GM23338 (cell line): Measurements from ENCODE around the gene CD300A. TPM values are rescaled to one million over a fixed set of nuclear protein-coding genes. Genes with fewer than 3 reads are reported as not detected.
A peak's percentile ranks its signal among the peaks of the same experiment; 100 is the strongest.

Experiments
- ATAC-seq: fragments of 200-7000 bp; cut with Tn5 transposase; 3 replicates; pipeline ENCODE4 v1.9.1; 2020
- DNase-seq: peaks from one replicate; pipeline ENCODE4 v3.0.0-alpha.2; 2015; ENCODE audit warnings: low spot score
- H2AFZ ChIP-seq: fragments of 200-600 bp; sonication (generic); 2 replicates; pipeline ENCODE4 v1.8.0; 2016; ENCODE audit warnings: antibody characterized with exemption, mild to moderate bottlenecking, moderate library complexity
- H3F3A ChIP-seq: fragments of 200-600 bp; sonication (generic); replicated peaks from 2 replicates; pipeline ENCODE4 v1.8.0; 2017; ENCODE audit warnings: antibody characterized with exemption, mixed run types, low read depth
- H3K27ac ChIP-seq: fragments of 200-600 bp; sonication (generic); 2 replicates; pipeline ENCODE4 v1.6.1; 2016; ENCODE audit warnings: low read depth
- H3K27me3 ChIP-seq: fragments of 200-600 bp; sonication (generic); 2 replicates; pipeline ENCODE4 v1.8.0; 2016; ENCODE audit warnings: mild to moderate bottlenecking, mixed run types, moderate library complexity; ENCODE audit not compliant: insufficient read depth
- H3K36me3 ChIP-seq: fragments of 200-600 bp; sonication (generic); 2 replicates; pipeline ENCODE4 v1.8.0; 2016; ENCODE audit warnings: mild to moderate bottlenecking; ENCODE audit not compliant: insufficient read depth
- H3K4me1 ChIP-seq: fragments of 200-600 bp; sonication (generic); 2 replicates; pipeline ENCODE4 v1.8.0; 2016; ENCODE audit warnings: mild to moderate bottlenecking, moderate library complexity; ENCODE audit not compliant: insufficient read depth
- H3K4me2 ChIP-seq: fragments of 200-600 bp; sonication (generic); 2 replicates; pipeline ENCODE4 v1.7.1; 2017; ENCODE audit warnings: mixed run types
- H3K4me3 ChIP-seq: fragments of 200-600 bp; sonication (generic); 2 replicates; pipeline ENCODE4 v1.6.1; 2016; ENCODE audit warnings: mixed run types
- H3K79me2 ChIP-seq: fragments of 200-600 bp; sonication (generic); replicated peaks from 2 replicates; pipeline ENCODE4 v1.8.0; 2017; ENCODE audit warnings: mild to moderate bottlenecking; ENCODE audit not compliant: insufficient read depth
- H3K9me2 ChIP-seq: fragments of 200-600 bp; sonication (generic); 2 replicates; pipeline ENCODE4 v1.8.0; 2017; ENCODE audit not compliant: insufficient read depth
- H4K20me1 ChIP-seq: fragments of 200-600 bp; sonication (generic); replicated peaks from 2 replicates; pipeline ENCODE4 v1.8.0; 2017; ENCODE audit warnings: mild to moderate bottlenecking; ENCODE audit not compliant: insufficient read depth
- H3K27ac Mint-ChIP-seq: 2 replicates; pipeline ENCODE4 v1.8.0; 2020; ENCODE audit warnings: inconsistent platforms, mild to moderate bottlenecking, moderate library complexity, mixed read lengths
- H3K27me3 Mint-ChIP-seq: 3 replicates; pipeline ENCODE4 v1.8.0; 2022; ENCODE audit warnings: low read depth, mild to moderate bottlenecking, moderate library complexity, mixed read lengths, inconsistent platforms; ENCODE audit not compliant: insufficient read depth, poor library complexity
- H3K36me3 Mint-ChIP-seq: 3 replicates; pipeline ENCODE4 v1.8.0; 2021; ENCODE audit warnings: low read depth, mild to moderate bottlenecking, inconsistent platforms, moderate library complexity, mixed read lengths
- H3K4me1 Mint-ChIP-seq: 3 replicates; pipeline ENCODE4 v1.8.0; 2020; ENCODE audit warnings: mild to moderate bottlenecking, inconsistent platforms, mixed read lengths
- H3K4me3 Mint-ChIP-seq: 3 replicates; pipeline ENCODE4 v1.8.0; 2021; ENCODE audit warnings: moderate library complexity, mild to moderate bottlenecking, inconsistent platforms, mixed read lengths
- H3K9me3 Mint-ChIP-seq: 3 replicates; pipeline ENCODE4 v1.8.0; 2020; ENCODE audit warnings: moderate library complexity, mild to moderate bottlenecking, inconsistent platforms, mixed read lengths
- CTCF ChIP-seq, 2 experiments: fragments of 200-600 bp in 1 of 2; sonication (generic) in 1 of 2; conservative IDR thresholded peaks; 2 replicates each; pipeline versions ENCODE4 v1.5.1 to v1.6.1; 2016 to 2017; ENCODE audit warnings: antibody characterized with exemption in 2 of 2, low read depth in 2 of 2, mild to moderate bottlenecking in 2 of 2, moderate library complexity in 1 of 2
- ETS1 ChIP-seq: IDR thresholded peaks from 2 replicates; pipeline ENCODE4 v1.6.1; 2016; ENCODE audit warnings: antibody characterized with exemption
- EZH2phosphoT487 ChIP-seq: fragments of 200-600 bp; sonication (generic); IDR thresholded peaks from one replicate; pipeline ENCODE4 v1.8.1; 2018; ENCODE audit warnings: antibody characterized with exemption; ENCODE audit not compliant: unreplicated experiment
- NANOG ChIP-seq: IDR thresholded peaks from 2 replicates; pipeline ENCODE4 v1.6.1; 2016; ENCODE audit warnings: antibody characterized with exemption, borderline replicate concordance
- REST ChIP-seq: IDR thresholded peaks from one replicate; pipeline ENCODE4 v1.6.1; 2018; ENCODE audit warnings: antibody characterized with exemption; ENCODE audit not compliant: unreplicated experiment
- STAT1 ChIP-seq: IDR thresholded peaks from one replicate; pipeline ENCODE4 v1.6.1; 2016; ENCODE audit warnings: antibody characterized with exemption; ENCODE audit not compliant: unreplicated experiment
- ZNF331 ChIP-seq: fragments of 250-450 bp; sonication (Bioruptor Pico); IDR thresholded peaks from 2 replicates; pipeline ENCODE4 v1.5.0; 2020; ENCODE audit warnings: low read depth, mild to moderate bottlenecking, moderate library complexity
- ZNF462 ChIP-seq: fragments of 250-450 bp; sonication (Bioruptor Pico); IDR thresholded peaks from 2 replicates; pipeline ENCODE4 v1.5.0; 2020; ENCODE audit warnings: mild to moderate bottlenecking, moderate library complexity
- polyA plus RNA-seq: library from polyadenylated mRNA; unstranded; fragments of >200 nt; fragmentation: Nextera tagmentation; extraction: Ambion mirVana; gene quantifications from 2 replicates; pipeline ENCODE4 v1.2.1, GENCODE V29; 2016
- total RNA-seq: library from RNA; depleted of rRNA; stranded (reverse); fragments of >200 nt; shearing (Covaris generic); gene quantifications from 2 replicates; pipeline ENCODE4 v1.2.3, GENCODE V29; 2014

The CD300A gene
- total and polyA plus RNA-seq, 2 experiments from 2014 or later = 0.37 to 0.45 TPM

- no peaks in the 10 kb centered on the region for H3F3A ChIP-seq
- H3K27me3 Mint-ChIP-seq = peaks cover 13% of the 10 kb centered on the region
- no peak overlapping the region for H3K4me2 ChIP-seq
- H2AFZ ChIP-seq = no peak overlapping the region
- TF ChIP-seq ZNF331 (CRISPR knock-in tag) (no peak), CTCF (conservative IDR thresholded peaks at IDR 0.05; ENCODE audit: low read depth in 2 of 2) (no peak), EZH2phosphoT487 (no peak)
- peaks cover 6% of the 10 kb centered on the region; the same call in 1 of the 2 replicates for H3K27me3 ChIP-seq
- H3K4me1 ChIP-seq = peaks cover 15% of the 10 kb centered on the region
- H3K9me3 Mint-ChIP-seq = peaks cover 6% of the 10 kb centered on the region; the same call in 2 of the 3 replicates
- H3K79me2 ChIP-seq = no peaks in the 10 kb centered on the region
- no peak overlapping the region for H3K4me3 Mint-ChIP-seq
- H3K9me2 ChIP-seq = no peaks in the 10 kb centered on the region
- H3K27ac ChIP-seq = no peak overlapping the region
- H3K27ac Mint-ChIP-seq = no peak overlapping the region
- H3K36me3 Mint-ChIP-seq = no peaks in the 10 kb centered on the region; the same call in 1 of the 3 replicates
- no peaks in the 10 kb centered on the region for H3K36me3 ChIP-seq
- DNase-seq (no peak), ATAC-seq (no peak)
- no peaks in the 10 kb centered on the region for H4K20me1 ChIP-seq
- peaks cover 26% of the 10 kb centered on the region for H3K4me1 Mint-ChIP-seq
- H3K4me3 ChIP-seq = no peak overlapping the region
These were observed 41.8 kb upstream of the CD300A start for GRCh38 chr17:74424657-74425056.

- Histone ChIP-seq H3K27ac (no peak overlapping the region), H3K4me3 (no peak overlapping the region), H2AFZ (peak overlapping the region; percentile 18; the same call in 1 of the 2 replicates), H3K4me2 (0 out of 2 replicates have a peak overlapping the region, but pooled peaks have one; percentile 20), H3F3A (0 out of 2 replicates have a peak, but pooled peaks cover 9% of the 10 kb centered on the region), H4K20me1 (no peaks in the 10 kb centered on the region), H3K4me1 (peaks cover 22% of the 10 kb centered on the region), H3K36me3 (no peaks in the 10 kb centered on the region), H3K27me3 (peaks cover 23% of the 10 kb centered on the region), H3K79me2 (no peaks in the 10 kb centered on the region), H3K9me2 (no peaks in the 10 kb centered on the region)
- ATAC-seq (no peak), DNase-seq (peak; percentile 36)
- Mint-ChIP-seq H3K9me3 (peaks cover 6% of the 10 kb centered on the region; the same call in 2 of the 3 replicates), H3K27me3 (peaks cover 29% of the 10 kb centered on the region), H3K4me1 (peaks cover 31% of the 10 kb centered on the region), H3K4me3 (peak overlapping the region; percentile 13; the same call in 1 of the 3 replicates), H3K36me3 (no peaks in the 10 kb centered on the region; the same call in 1 of the 3 replicates), H3K27ac (no peak overlapping the region)
- no peak for TF ChIP-seq ZNF331 (CRISPR knock-in tag)
- TF ChIP-seq NANOG = no peak
- TF ChIP-seq ZNF462 (CRISPR knock-in tag) = no peak
- no peak for TF ChIP-seq STAT1
- no peak for TF ChIP-seq ETS1
- TF ChIP-seq REST = no peak
These were observed 39.8 kb upstream of the CD300A start for GRCh38 chr17:74426551-74427047.
